Tibial nerve (tissue), 4 donors: ENCODE results near the gene MYRIP. TPM values are rescaled to one million over a fixed set of nuclear protein-coding genes. Genes with fewer than 3 reads are reported as not detected.

Source experiments
- DNase-seq, 2 donors: peaks; one replicate each; pipeline ENCODE4 v3.0.0-alpha.2; 2019; ENCODE audit warnings: low spot score in 2 of 2
- H3K27ac ChIP-seq, 4 donors: fragments of 200-600 bp; sonication (generic) in 3 of 4; one replicate each; pipeline ENCODE4 v1.5.1; 2017 to 2019; ENCODE audit warnings: mild to moderate bottlenecking in 1 of 4
- H3K27me3 ChIP-seq, 2 donors: fragments of 200-600 bp; sonication (generic) in 1 of 2; one replicate each; pipeline versions ENCODE4 v1.5.1 to v1.6.0; 2017 to 2019
- H3K36me3 ChIP-seq, 3 donors: fragments of 200-600 bp; sonication (generic); one replicate each; pipeline ENCODE4 v1.5.1; 2018 to 2019
- H3K4me1 ChIP-seq, 4 donors: fragments of 200-600 bp; sonication (generic) in 3 of 4; one replicate each; pipeline ENCODE4 v1.5.1; 2017 to 2019
- H3K4me3 ChIP-seq, 4 donors: fragments of 200-600 bp; sonication (generic) in 3 of 4; one replicate each; pipeline ENCODE4 v1.5.1; 2017 to 2019; ENCODE audit warnings: mild to moderate bottlenecking in 1 of 4, moderate library complexity in 1 of 4
- H3K9me3 ChIP-seq, 4 donors: fragments of 200-600 bp; sonication (generic) in 3 of 4; one replicate each; pipeline ENCODE4 v1.5.1; 2017 to 2019
- CTCF ChIP-seq, 5 experiments: fragments of 200-600 bp in 3 of 5; fragments of 450-650 bp in 2 of 5; sonication (generic) in 3 of 5; IDR thresholded peaks; one replicate each; pipeline ENCODE4 v1.5.1; 2016 to 2019; ENCODE audit warnings: antibody characterized with exemption in 5 of 5, mild to moderate bottlenecking in 3 of 5, moderate library complexity in 2 of 5
- EP300 ChIP-seq, 2 donors: sonication (generic); formaldehyde crosslinking; IDR thresholded peaks; one replicate each; pipeline ENCODE4 v1.6.1; 2017; ENCODE audit warnings: antibody characterized with exemption in 2 of 2, mild to moderate bottlenecking in 1 of 2
- POLR2A ChIP-seq, 2 donors: fragments of 450-650 bp; IDR thresholded peaks; one replicate each; pipeline ENCODE4 v1.6.1; 2017; ENCODE audit warnings: antibody characterized with exemption in 2 of 2, mild to moderate bottlenecking in 2 of 2, moderate library complexity in 2 of 2
- WGBS, 2 donors: methylation state at CpG; one replicate each; pipeline ENCODE4 v1.1.5; 2018; 5-methylcytosine and 5-hydroxymethylcytosine counted together
- total RNA-seq, 4 donors: library from RNA; depleted of rRNA; stranded (reverse); fragments of >200 nt; gene quantifications; one replicate each; pipeline ENCODE4 v1.1.0, GENCODE V29; 2016

Gene MYRIP
- total RNA-seq, 4 donors from 2014 or later, result 2.9 to 12.0 (median 9.9) TPM

GRCh38 chr3:40044487-40044886, 235.1 kb downstream of the MYRIP start:
- no peak for TF ChIP-seq EP300 (IDR thresholded peaks at IDR 0.05)
- TF ChIP-seq POLR2A (IDR thresholded peaks at IDR 0.05), result no peak
- TF ChIP-seq CTCF (IDR thresholded peaks at IDR 0.05), result no peak
- H3K27ac ChIP-seq, result no peak overlapping the region
- DNase-seq, result no peak
- WGBS, 2 donors, result 82 to 84% methylated on average over 5 of the region's 5 CpGs
- H3K4me1 ChIP-seq, result no peaks in the 10 kb centered on the region
- no peaks in the 10 kb centered on the region for H3K27me3 ChIP-seq
- H3K4me3 ChIP-seq, result no peak overlapping the region
- H3K9me3 ChIP-seq, result no peaks in the 10 kb centered on the region
- H3K36me3 ChIP-seq, result no peaks in the 10 kb centered on the region

GRCh38 chr3:40045051-40045450, 235.6 kb downstream of the MYRIP start:
- Histone ChIP-seq H3K9me3 (peaks cover 0 to 5% (median 0%) of the 10 kb centered on the region in 4 donors), H3K36me3 (no peaks in the 10 kb centered on the region), H3K27me3 (no peaks in the 10 kb centered on the region), H3K4me3 (no peak overlapping the region), H3K27ac (no peak overlapping the region), H3K4me1 (no peaks in the 10 kb centered on the region)
- TF ChIP-seq EP300 (IDR thresholded peaks at IDR 0.05) (no peak), POLR2A (IDR thresholded peaks at IDR 0.05) (no peak), CTCF (IDR thresholded peaks at IDR 0.05) (no peak)
- 52 to 75% methylated on average over 2 of the region's 2 CpGs for WGBS, 2 donors
- no peak for DNase-seq

GRCh38 chr3:40046149-40046548, 236.7 kb downstream of the MYRIP start:
- 95 to 98% methylated on average over 4 of the region's 4 CpGs for WGBS, 2 donors
- H3K36me3 ChIP-seq, result no peaks in the 10 kb centered on the region

GRCh38 chr3:40047406-40047805, 238.0 kb downstream of the MYRIP start:
- DNase-seq, result no peak
- 92% methylated on average over 2 of the region's 2 CpGs for WGBS, 2 donors
- TF ChIP-seq POLR2A (IDR thresholded peaks at IDR 0.05) (no peak), CTCF (IDR thresholded peaks at IDR 0.05) (no peak), EP300 (IDR thresholded peaks at IDR 0.05) (no peak)
- no peak overlapping the region for H3K4me3 ChIP-seq
- H3K27me3 ChIP-seq, result no peaks in the 10 kb centered on the region
- H3K36me3 ChIP-seq, result no peaks in the 10 kb centered on the region
- no peaks in the 10 kb centered on the region for H3K4me1 ChIP-seq
- H3K9me3 ChIP-seq, result peaks cover 0 to 10% (median 0%) of the 10 kb centered on the region in 4 donors
- H3K27ac ChIP-seq, result no peak overlapping the region

More at GRCh38 chr3:40046149-40046548, 236.7 kb downstream of the MYRIP start:
- Histone ChIP-seq H3K27ac (no peak overlapping the region), H3K4me3 (no peak overlapping the region), H3K9me3 (peaks cover 0 to 10% (median 0%) of the 10 kb centered on the region in 4 donors), H3K27me3 (no peaks in the 10 kb centered on the region), H3K4me1 (no peaks in the 10 kb centered on the region)
- DNase-seq, result no peak
- no peak for TF ChIP-seq POLR2A (IDR thresholded peaks at IDR 0.05)
- TF ChIP-seq EP300 (IDR thresholded peaks at IDR 0.05), result no peak
- no peak for TF ChIP-seq CTCF (IDR thresholded peaks at IDR 0.05)

GRCh38 chr3:40053663-40054062, 244.3 kb downstream of the MYRIP start:
- no peaks in the 10 kb centered on the region for H3K27me3 ChIP-seq
- TF ChIP-seq POLR2A (IDR thresholded peaks at IDR 0.05) (no peak), CTCF (IDR thresholded peaks at IDR 0.05) (no peak), EP300 (IDR thresholded peaks at IDR 0.05) (no peak)
- no peak overlapping the region for H3K4me3 ChIP-seq
- DNase-seq, result no peak
- peaks cover 0 to 10% (median 0%) of the 10 kb centered on the region in 4 donors for H3K9me3 ChIP-seq
- no peaks in the 10 kb centered on the region for H3K4me1 ChIP-seq
- no peak overlapping the region for H3K27ac ChIP-seq
- 88 to 94% methylated on average over 1 of the region's 1 CpG for WGBS, 2 donors
- H3K36me3 ChIP-seq, result no peaks in the 10 kb centered on the region
